ENCODE data around the gene SPRR2A.
"Not testable (repeated sequence)": the region's sequence is repeated elsewhere in the genome, so short reads cannot be mapped to it uniquely, and the experiment has no call there.

Gene SPRR2A

GRCh38 chr1:153024413-153024812 lies 32.9 kb downstream of the SPRR2A start:
- FAIRE-seq, result no peak

- FAIRE-seq, result no peak
Observed at GRCh38 chr1:153023109-153023508, 34.2 kb downstream of the SPRR2A start.

DNA sequence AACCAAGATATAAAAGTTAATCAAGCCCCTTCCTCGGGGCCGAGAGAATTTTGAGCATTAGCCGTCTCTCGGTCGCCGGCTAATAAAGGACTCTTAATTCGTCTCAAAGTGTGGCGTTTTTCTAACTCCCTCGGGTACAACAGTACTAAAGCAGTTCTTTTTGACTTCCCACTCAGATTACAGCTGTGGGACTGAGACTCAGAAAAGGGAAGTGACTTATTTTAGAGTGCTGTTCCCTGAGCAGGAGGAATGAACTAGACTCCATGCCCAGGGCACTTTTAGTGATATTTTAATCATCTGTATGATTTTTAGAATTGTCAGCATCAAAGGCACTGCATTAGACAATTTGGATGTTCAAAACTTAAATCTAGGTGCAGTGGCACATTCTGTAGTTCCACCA lies 35.0 kb downstream of the SPRR2A start:
- FAIRE-seq, result not testable (repeated sequence)

DNA sequence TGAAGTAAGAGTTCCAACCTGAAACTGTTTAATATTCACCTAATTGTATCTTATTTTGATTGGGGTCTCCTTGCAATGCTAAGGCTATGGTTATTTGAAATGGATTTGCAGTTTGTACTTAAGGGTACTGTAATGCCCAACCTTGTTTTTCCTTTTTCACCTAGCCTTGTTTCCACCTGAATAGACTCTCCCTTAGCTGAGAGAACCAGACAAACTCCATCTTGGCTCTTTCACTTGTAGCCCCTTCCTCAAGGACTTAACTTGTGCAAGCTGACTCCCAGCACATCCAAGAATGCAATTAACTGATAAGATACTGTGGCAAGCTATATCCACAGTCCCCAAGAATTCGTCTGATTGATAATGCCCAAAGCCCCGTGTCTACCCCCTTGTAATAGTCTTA lies 35.5 kb downstream of the SPRR2A start:
- not testable (repeated sequence) for FAIRE-seq

GRCh38 chr1:153011235-153011758 lies 46.0 kb downstream of the SPRR2A start:
- FAIRE-seq, result not testable (repeated sequence)
